GM10266 (cell line): ENCODE measurements around the gene RBM10.

Experiments used
- DNase-seq: peaks from one replicate; pipeline ENCODE4 v3.0.0; 2012; ENCODE audit errors: extremely low spot score
- CTCF ChIP-seq: IDR thresholded peaks from 2 replicates; pipeline ENCODE4 v1.5.1; 2012; ENCODE audit warnings: mild to moderate bottlenecking, low read depth; ENCODE audit not compliant: control insufficient read depth, insufficient read depth; ENCODE audit errors: missing control alignments

Gene RBM10

DNA sequence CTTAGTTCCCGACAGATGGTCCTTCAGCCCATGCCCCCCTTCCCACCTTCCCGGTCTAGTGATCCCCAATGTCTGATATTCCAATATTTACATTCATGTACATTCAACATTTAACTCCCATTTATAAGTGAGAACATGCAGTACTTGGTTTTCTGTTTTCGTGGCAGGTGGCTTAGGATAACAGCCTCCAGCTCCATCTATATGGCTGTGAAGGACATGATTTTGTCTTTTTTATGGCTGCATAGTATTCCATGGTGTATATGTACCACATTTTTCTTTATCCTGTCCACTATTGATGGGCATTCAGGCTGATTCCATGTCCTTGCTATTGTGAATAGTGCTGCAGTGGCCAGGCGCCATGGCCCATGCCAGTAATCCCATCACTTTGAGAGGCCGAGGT lies 13.8 kb downstream of the RBM10 start:
- no peak for DNase-seq
- TF ChIP-seq CTCF: no peak

DNA sequence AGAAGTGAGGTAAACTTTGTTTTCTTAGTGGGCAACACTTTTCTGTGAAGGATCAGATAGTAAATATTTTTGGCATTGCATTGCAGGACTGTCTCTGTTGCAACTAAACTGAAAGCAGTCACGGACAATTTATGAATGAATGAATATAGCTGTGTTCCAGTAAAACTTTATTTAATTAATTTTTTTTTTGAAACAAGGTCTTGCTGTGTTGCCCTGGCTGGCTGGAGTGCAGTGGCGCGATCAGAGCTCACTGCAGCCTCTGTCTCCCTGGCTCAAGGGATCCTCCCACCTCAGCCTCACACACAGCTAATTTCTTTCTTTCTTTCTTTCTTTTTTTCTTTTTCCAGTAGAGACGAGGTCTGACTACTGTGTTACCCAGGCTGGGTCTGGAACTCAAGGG lies 15.8 kb downstream of the RBM10 start:
- no peak for DNase-seq
- TF ChIP-seq CTCF: no peak

GRCh38 chrX:47162927-47163583 lies 18.0 kb downstream of the RBM10 start:
- no peak for TF ChIP-seq CTCF
- no peak for DNase-seq

DNA sequence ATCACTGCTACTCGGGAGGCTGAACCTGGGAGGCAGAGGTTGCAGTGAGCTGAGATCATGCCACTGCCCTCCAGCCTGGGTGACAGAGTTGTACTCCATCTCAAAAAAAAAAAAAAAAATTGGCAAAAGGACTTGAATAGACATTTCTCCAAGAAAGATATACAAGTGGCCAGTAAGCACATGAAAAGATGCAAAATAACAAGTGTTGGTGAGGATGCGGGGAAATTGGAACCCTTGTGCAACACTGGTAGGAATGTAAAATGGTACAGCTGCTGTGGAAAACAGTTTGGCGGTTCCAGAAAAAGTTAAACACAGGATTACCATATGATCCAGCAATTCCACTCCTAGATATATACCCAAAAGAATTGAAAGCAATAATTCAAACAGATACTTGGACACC lies 19.4 kb downstream of the RBM10 start:
- DNase-seq: no peak
- TF ChIP-seq CTCF: no peak

GRCh38 chrX:47166126-47166525 lies 21.1 kb downstream of the RBM10 start:
- DNase-seq: no peak
- TF ChIP-seq CTCF: no peak

- TF ChIP-seq CTCF: no peak
These were observed 23.6 kb downstream of the RBM10 start for GRCh38 chrX:47168495-47169073.

DNA sequence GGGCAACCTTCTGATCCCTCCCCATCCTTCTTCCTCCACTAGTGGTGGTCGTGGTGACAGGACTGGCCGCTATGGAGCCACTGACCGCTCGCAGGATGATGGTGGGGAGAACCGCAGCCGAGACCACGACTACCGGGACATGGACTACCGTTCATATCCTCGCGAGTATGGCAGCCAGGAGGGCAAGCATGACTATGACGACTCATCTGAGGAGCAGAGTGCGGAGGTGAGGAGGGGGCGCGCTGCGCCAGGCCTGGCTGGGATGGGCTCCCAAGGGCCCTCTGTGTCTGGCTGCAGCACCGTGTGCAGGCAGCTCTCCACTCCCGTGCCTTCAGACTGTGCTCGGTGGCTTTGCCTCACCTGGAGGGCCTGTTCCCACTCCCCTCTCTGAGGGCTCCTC lies 24.3 kb downstream of the RBM10 start:
- TF ChIP-seq CTCF: no peak
- DNase-seq: no peak

More at GRCh38 chrX:47168495-47169073, 23.6 kb downstream of the RBM10 start:
- DNase-seq: no peak
